ENCODE results near the gene PCDHB4.
"Not testable (repeated sequence)": the region's sequence is repeated elsewhere in the genome, so short reads cannot be mapped to it uniquely, and the experiment has no call there.

Gene PCDHB4

GRCh38 chr5:141121563-141121962 is at the start of gene PCDHB4:
TSS of gene PCDHB4 (plus strand) at chr5:141121818. CDS start at chr5:141121999, 181 bp downstream.
- Histone ChIP-seq H3K27me3 (ENCODE audit: insufficient read depth, low read length) (no peaks in the 10 kb centered on the region), H3K9me3 (ENCODE audit: insufficient read depth, low read depth, low read length) (peaks cover 27% of the 10 kb centered on the region; the same call in 1 of the 2 replicates), H3K27ac (ENCODE audit: low read length) (no peak within 1 kb of the TSS), H3K9ac (ENCODE audit: low read depth, low read length) (no peak within 1 kb of the TSS), H3K36me3 (ENCODE audit: insufficient read depth, low read depth, low read length) (no peaks in the 10 kb centered on the region), H3K4me1 (ENCODE audit: insufficient read depth, low read length) (no peaks in the 10 kb centered on the region), H3K4me3 (ENCODE audit: low read length) (no peak within 1 kb of the TSS)

GRCh38 chr5:141077826-141078225 is 43.8 kb upstream of the PCDHB4 start:
- Histone ChIP-seq H3K4me3 (ENCODE audit: low read length) (no peak overlapping the region), H3K27ac (ENCODE audit: low read length) (no peak overlapping the region), H3K36me3 (ENCODE audit: insufficient read depth, low read depth, low read length) (no peaks in the 10 kb centered on the region), H3K9me3 (ENCODE audit: insufficient read depth, low read depth, low read length) (peaks cover 10% of the 10 kb centered on the region; the same call in 1 of the 2 replicates), H3K27me3 (ENCODE audit: insufficient read depth, low read length) (no peaks in the 10 kb centered on the region), H3K9ac (ENCODE audit: low read depth, low read length) (no peak overlapping the region), H3K4me1 (ENCODE audit: insufficient read depth, low read length) (no peaks in the 10 kb centered on the region)

- Histone ChIP-seq H3K27ac (ENCODE audit: low read length) (no peak overlapping the region), H3K9me3 (ENCODE audit: insufficient read depth, low read depth, low read length) (peaks cover 14% of the 10 kb centered on the region; the same call in 1 of the 2 replicates), H3K36me3 (ENCODE audit: insufficient read depth, low read depth, low read length) (no peaks in the 10 kb centered on the region), H3K27me3 (ENCODE audit: insufficient read depth, low read length) (no peaks in the 10 kb centered on the region), H3K4me3 (ENCODE audit: low read length) (no peak overlapping the region), H3K4me1 (ENCODE audit: insufficient read depth, low read length) (no peaks in the 10 kb centered on the region), H3K9ac (ENCODE audit: low read depth, low read length) (no peak overlapping the region)
Observed at GRCh38 chr5:141082228-141082627, 39.4 kb upstream of the PCDHB4 start.

GRCh38 chr5:141084487-141084989 is 37.1 kb upstream of the PCDHB4 start:
- no peaks in the 10 kb centered on the region for H3K27me3 ChIP-seq (ENCODE audit: insufficient read depth, low read length)
- H3K27ac ChIP-seq (ENCODE audit: low read length): no peak overlapping the region
- H3K9me3 ChIP-seq (ENCODE audit: insufficient read depth, low read depth, low read length): peaks cover 10% of the 10 kb centered on the region; the same call in 1 of the 2 replicates
- peak overlapping the region; percentile 29 for H3K4me3 ChIP-seq (ENCODE audit: low read length)
- no peaks in the 10 kb centered on the region for H3K4me1 ChIP-seq (ENCODE audit: insufficient read depth, low read length)
- no peaks in the 10 kb centered on the region for H3K36me3 ChIP-seq (ENCODE audit: insufficient read depth, low read depth, low read length)
- H3K9ac ChIP-seq (ENCODE audit: low read depth, low read length): 0 out of 2 replicates have a peak overlapping the region, but pooled peaks have one; percentile 17

GRCh38 chr5:141094481-141095262 is 26.9 kb upstream of the PCDHB4 start, which contains the start of gene PCDHB2:
TSS of gene PCDHB2 (plus strand) at chr5:141094615. CDS start at chr5:141094791, 176 bp downstream.
- Histone ChIP-seq H3K27ac (ENCODE audit: low read length) (peak within 1 kb of the TSS; percentile 46), H3K36me3 (ENCODE audit: insufficient read depth, low read depth, low read length) (no peaks in the 10 kb centered on the region; the same call in 1 of the 2 replicates), H3K4me3 (ENCODE audit: low read length) (peak within 1 kb of the TSS; percentile 86), H3K9ac (ENCODE audit: low read depth, low read length) (peak within 1 kb of the TSS; percentile 91), H3K4me1 (ENCODE audit: insufficient read depth, low read length) (no peaks in the 10 kb centered on the region), H3K9me3 (ENCODE audit: insufficient read depth, low read depth, low read length) (peaks cover 7% of the 10 kb centered on the region; the same call in 1 of the 2 replicates), H3K27me3 (ENCODE audit: insufficient read depth, low read length) (no peaks in the 10 kb centered on the region)

GRCh38 chr5:141095263-141095641 is 26.4 kb upstream of the PCDHB4 start:
- no peaks in the 10 kb centered on the region for H3K4me1 ChIP-seq (ENCODE audit: insufficient read depth, low read length)
- no peak overlapping the region for H3K27ac ChIP-seq (ENCODE audit: low read length)
- H3K9ac ChIP-seq (ENCODE audit: low read depth, low read length): peak overlapping the region; percentile 91
- no peaks in the 10 kb centered on the region; the same call in 1 of the 2 replicates for H3K36me3 ChIP-seq (ENCODE audit: insufficient read depth, low read depth, low read length)
- H3K27me3 ChIP-seq (ENCODE audit: insufficient read depth, low read length): no peaks in the 10 kb centered on the region
- H3K4me3 ChIP-seq (ENCODE audit: low read length): peak overlapping the region; percentile 86
- H3K9me3 ChIP-seq (ENCODE audit: insufficient read depth, low read depth, low read length): peaks cover 12% of the 10 kb centered on the region; the same call in 1 of the 2 replicates

GRCh38 chr5:141096181-141096580 is 25.4 kb upstream of the PCDHB4 start:
- H3K9ac ChIP-seq (ENCODE audit: low read depth, low read length); H3K4me3 ChIP-seq (ENCODE audit: low read length); H3K4me1 ChIP-seq (ENCODE audit: insufficient read depth, low read length); H3K27ac ChIP-seq (ENCODE audit: low read length); H3K27me3 ChIP-seq (ENCODE audit: insufficient read depth, low read length); H3K36me3 ChIP-seq (ENCODE audit: insufficient read depth, low read depth, low read length): not testable (repeated sequence)
- peaks cover 20% of the 10 kb centered on the region for H3K9me3 ChIP-seq (ENCODE audit: insufficient read depth, low read depth, low read length)

- not testable (repeated sequence) for H3K4me1 ChIP-seq (ENCODE audit: insufficient read depth, low read length); H3K27ac ChIP-seq (ENCODE audit: low read length); H3K36me3 ChIP-seq (ENCODE audit: insufficient read depth, low read depth, low read length); H3K9ac ChIP-seq (ENCODE audit: low read depth, low read length); H3K27me3 ChIP-seq (ENCODE audit: insufficient read depth, low read length); H3K4me3 ChIP-seq (ENCODE audit: low read length)
- H3K9me3 ChIP-seq (ENCODE audit: insufficient read depth, low read depth, low read length): peaks cover 24% of the 10 kb centered on the region
Observed at GRCh38 chr5:141096586-141096985, 25.0 kb upstream of the PCDHB4 start.

GRCh38 chr5:141100243-141100805 is 21.3 kb upstream of the PCDHB4 start, which contains the start of gene PCDHB3:
TSS of gene PCDHB3 (plus strand) at chr5:141100473. CDS start at chr5:141100650, 177 bp downstream.
- peak within 1 kb of the TSS; percentile 45; the same call in 1 of the 2 replicates for H3K4me3 ChIP-seq (ENCODE audit: low read length)

GRCh38 chr5:141101059-141101458 is 20.6 kb upstream of the PCDHB4 start:
- H3K36me3 ChIP-seq (ENCODE audit: insufficient read depth, low read depth, low read length): peaks cover 11% of the 10 kb centered on the region; the same call in 1 of the 2 replicates
- H3K4me3 ChIP-seq (ENCODE audit: low read length): peak overlapping the region; percentile 45; the same call in 1 of the 2 replicates
- no peak overlapping the region for H3K27ac ChIP-seq (ENCODE audit: low read length)
- no peaks in the 10 kb centered on the region for H3K4me1 ChIP-seq (ENCODE audit: insufficient read depth, low read length)
- peaks cover 27% of the 10 kb centered on the region for H3K9me3 ChIP-seq (ENCODE audit: insufficient read depth, low read depth, low read length)
- no peak overlapping the region; the same call in 1 of the 2 replicates for H3K9ac ChIP-seq (ENCODE audit: low read depth, low read length)
- H3K27me3 ChIP-seq (ENCODE audit: insufficient read depth, low read length): no peaks in the 10 kb centered on the region

More at GRCh38 chr5:141100243-141100805, 21.3 kb upstream of the PCDHB4 start, which contains the start of gene PCDHB3:
- Histone ChIP-seq H3K9ac (ENCODE audit: low read depth, low read length) (peak within 1 kb of the TSS; percentile 50; the same call in 1 of the 2 replicates), H3K4me1 (ENCODE audit: insufficient read depth, low read length) (no peaks in the 10 kb centered on the region), H3K27ac (ENCODE audit: low read length) (no peak within 1 kb of the TSS), H3K27me3 (ENCODE audit: insufficient read depth, low read length) (no peaks in the 10 kb centered on the region), H3K36me3 (ENCODE audit: insufficient read depth, low read depth, low read length) (peaks cover 11% of the 10 kb centered on the region; the same call in 1 of the 2 replicates), H3K9me3 (ENCODE audit: insufficient read depth, low read depth, low read length) (peaks cover 28% of the 10 kb centered on the region)

GRCh38 chr5:141102070-141102469 is 19.5 kb upstream of the PCDHB4 start:
- H3K36me3 ChIP-seq (ENCODE audit: insufficient read depth, low read depth, low read length): peaks cover 11% of the 10 kb centered on the region; the same call in 1 of the 2 replicates
- not testable (repeated sequence) for H3K27me3 ChIP-seq (ENCODE audit: insufficient read depth, low read length); H3K9ac ChIP-seq (ENCODE audit: low read depth, low read length); H3K4me1 ChIP-seq (ENCODE audit: insufficient read depth, low read length); H3K4me3 ChIP-seq (ENCODE audit: low read length); H3K27ac ChIP-seq (ENCODE audit: low read length)
- peaks cover 27% of the 10 kb centered on the region for H3K9me3 ChIP-seq (ENCODE audit: insufficient read depth, low read depth, low read length)
